K562 (cell line): Measurements from ENCODE around the gene SLC18A3. TPM values are rescaled to one million over a fixed set of nuclear protein-coding genes. Genes with fewer than 3 reads are reported as not detected.

ENCODE experiments used
- ATAC-seq: fragments of 200-7000 bp; cut with Tn5 transposase; 3 replicates; pipeline ENCODE4 v1.9.1; 2020; ENCODE audit warnings: moderate library complexity
- BruUV-seq: library from RNA; stranded (reverse); fragments of 400-500 nt; replicated peaks from 2 replicates; lab custom pipeline; 2021; lab: Mats Ljungman, UMichigan
- CTCF ChIA-PET: fragments of 300-600 bp; formaldehyde crosslinking; extraction: SDS; loops from one replicate; lab custom pipeline; 2021; ENCODE audit warnings: low intra/inter-chr PET ratio; lab: Yijun Ruan, JAX
- POLR2A ChIA-PET: fragments of 300-600, 350-650 bp; sonication (Branson Sonifier 250); formaldehyde crosslinking; extraction: SDS; loops from one replicate; lab custom pipeline; 2021; ENCODE audit warnings: antibody characterized with exemption, inconsistent platforms; lab: Yijun Ruan, JAX
- DNase-seq, 4 experiments: peaks; one replicate each; pipeline versions ENCODE4 v3.0.0 to v3.0.0-alpha.2; 2011 to 2018; ENCODE audit warnings: low spot score in 3 of 4, mixed read lengths in 3 of 4; ENCODE audit errors: extremely low read depth in 1 of 4
- FAIRE-seq: peaks from 2 replicates; lab custom pipeline; 2011; peaks lifted over from hg19 to GRCh38; lab: Jason Lieb, UNC
- H2AFZ ChIP-seq: 2 replicates; pipeline ENCODE4 v1.6.0; 2011; ENCODE audit warnings: low read depth, low read length, control low read depth, inconsistent platforms
- H3K27ac ChIP-seq: fragments of 200-600 bp; 3 replicates; pipeline ENCODE4 v1.8.0; 2011; ENCODE audit warnings: low read depth, mild to moderate bottlenecking, control low read depth, inconsistent platforms, low read length, moderate library complexity, mixed read lengths; ENCODE audit errors: extremely low read depth
- H3K27me3 ChIP-seq, 2 experiments: fragments of 300-600 bp in 1 of 2; 2 replicates in 1 of 2; 3 replicates in 1 of 2; pipeline versions ENCODE4 v1.6.0 to v1.8.0; 2011; ENCODE audit warnings: inconsistent platforms in 2 of 2, low read length in 2 of 2, mild to moderate bottlenecking in 1 of 2, mixed read lengths in 1 of 2, moderate library complexity in 1 of 2; ENCODE audit not compliant: control insufficient read depth in 2 of 2, insufficient read depth in 2 of 2
- H3K36me3 ChIP-seq: fragments of 300-600 bp; 3 replicates; pipeline ENCODE4 v1.8.0; 2011; ENCODE audit warnings: mild to moderate bottlenecking, low read length, inconsistent platforms; ENCODE audit not compliant: control insufficient read depth, insufficient read depth
- H3K4me1 ChIP-seq, 2 experiments: fragments of 200-600 bp in 1 of 2; replicated peaks in 1 of 2; 2 replicates in 1 of 2; 3 replicates in 1 of 2; pipeline versions ENCODE4 v1.5.1 to v1.8.0; 2011; ENCODE audit warnings: inconsistent platforms in 2 of 2, low read length in 2 of 2, mild to moderate bottlenecking in 1 of 2, mixed read lengths in 1 of 2, moderate library complexity in 1 of 2; ENCODE audit not compliant: control insufficient read depth in 2 of 2, insufficient read depth in 2 of 2
- H3K4me2 ChIP-seq: 2 replicates; pipeline ENCODE4 v1.6.1; 2011; ENCODE audit warnings: low read length, control low read depth, inconsistent platforms, mixed read lengths; ENCODE audit not compliant: insufficient read depth
- H3K4me3 ChIP-seq: fragments of 200-600 bp; sonication (generic), shearing (Covaris generic); 2 replicates; pipeline ENCODE4 v1.5.1; 2016; ENCODE audit warnings: control low read depth, inconsistent platforms
- H3K79me2 ChIP-seq: fragments of 200-600 bp; 3 replicates; pipeline ENCODE4 v1.8.0; 2011; ENCODE audit warnings: low read length, inconsistent platforms; ENCODE audit not compliant: control insufficient read depth, insufficient read depth
- H3K9ac ChIP-seq, 2 experiments: 2 replicates each; pipeline versions ENCODE4 v1.6.0 to v1.6.1; 2011; ENCODE audit warnings: low read depth in 2 of 2, low read length in 2 of 2, control low read depth in 1 of 2, inconsistent platforms in 1 of 2, mild to moderate bottlenecking in 1 of 2, mixed read lengths in 1 of 2; ENCODE audit not compliant: insufficient read depth in 1 of 2
- H3K9me1 ChIP-seq: one replicate; pipeline ENCODE4 v1.6.0; 2011; ENCODE audit warnings: inconsistent platforms, mild to moderate bottlenecking, low read length, moderate library complexity; ENCODE audit not compliant: control insufficient read depth, insufficient read depth
- H3K9me3 ChIP-seq: replicated peaks from 2 replicates; pipeline ENCODE4 v1.5.1; 2011; ENCODE audit warnings: low read depth, low read length, inconsistent platforms; ENCODE audit not compliant: control insufficient read depth, insufficient read depth
- H4K20me1 ChIP-seq: replicated peaks from 2 replicates; pipeline ENCODE4 v1.6.1; 2011; ENCODE audit warnings: low read length, inconsistent platforms, mixed read lengths; ENCODE audit not compliant: control insufficient read depth, insufficient read depth
- NFATC3 ChIP-seq: fragments of 450-650 bp; IDR thresholded peaks from 2 replicates; pipeline ENCODE4 v1.6.1; 2017; ENCODE audit warnings: mild to moderate bottlenecking
- WGBS: fragments of 100-300 bp; shearing (Covaris generic); methylation state at CpG from one replicate; pipeline ENCODE4 v1.1.6; 2016; ENCODE audit warnings: low coverage, mixed read lengths; ENCODE audit not compliant: insufficient coverage; ENCODE audit errors: missing lambda C conversion rate; 5-methylcytosine and 5-hydroxymethylcytosine counted together
- in situ Hi-C: fragments of 300-500 bp; cut with MboI; formaldehyde crosslinking; loops from 4 replicates; pipeline ENCODE4 v1.15.0; 2018; ENCODE audit warnings: inconsistent platforms, mixed read lengths
- intact Hi-C: fragments of 100-400 bp; cut with micrococcal nuclease; formaldehyde crosslinking; loops from 2 replicates; pipeline ENCODE4 v1.14.2; 2022
- polyA plus RNA-seq, 8 experiments: library from polyadenylated mRNA; depleted of rRNA in 4 of 8; stranded (reverse) in 5 of 8; unstranded in 3 of 8; fragments of >200 nt; fragmentation: Nextera tagmentation in 2 of 8; fragmentation: Illumina TruSeq in 1 of 8; extraction: Ambion mirVana in 2 of 8; extraction: Trizol in 1 of 8; gene quantifications; 2 replicates each; pipeline versions ENCODE4 v1.2.1 to v1.2.3, GENCODE V29; 2011 to 2014; ENCODE audit warnings: inconsistent platforms in 1 of 8, missing spikeins in 1 of 8
- total RNA-seq, 7 experiments: library from RNA; depleted of rRNA in 6 of 7; stranded (reverse); fragments of >200 nt in 6 of 7; fragmentation: Illumina TruSeq in 2 of 7; extraction: Trizol in 2 of 7; gene quantifications; 2 replicates each; pipeline versions ENCODE4 v1.2.1 to v1.2.3, GENCODE V29; 2011 to 2021; ENCODE audit warnings: low replicate concordance in 1 of 7
- TF ChIP-seq, protein P1 (sequence below), 2 experiments: fragments of 450-650 bp in 1 of 2; sonication (generic) in 1 of 2; formaldehyde crosslinking in 1 of 2; IDR thresholded peaks; 2 replicates each; pipeline versions ENCODE4 v1.7.1 to v1.9.0; 2016 to 2022; ENCODE audit warnings: inconsistent platforms in 1 of 2, mild to moderate bottlenecking in 1 of 2, missing genetic modification reagents in 1 of 2
- TF ChIP-seq, protein P2 (sequence below), 2 experiments: IDR thresholded peaks in 1 of 2; conservative IDR thresholded peaks in 1 of 2; 2 replicates each; pipeline ENCODE4 v1.6.1; 2016; ENCODE audit warnings: low read depth in 2 of 2, mild to moderate bottlenecking in 1 of 2, missing compliant biosample characterization in 1 of 2, missing genetic modification characterization in 1 of 2, moderate library complexity in 1 of 2

The SLC18A3 gene
- total and polyA plus RNA-seq, 9 of the 15 experiments (the other 6 are each of a cell fraction or from before 2014, with no cell fraction given): not detected

DNA sequence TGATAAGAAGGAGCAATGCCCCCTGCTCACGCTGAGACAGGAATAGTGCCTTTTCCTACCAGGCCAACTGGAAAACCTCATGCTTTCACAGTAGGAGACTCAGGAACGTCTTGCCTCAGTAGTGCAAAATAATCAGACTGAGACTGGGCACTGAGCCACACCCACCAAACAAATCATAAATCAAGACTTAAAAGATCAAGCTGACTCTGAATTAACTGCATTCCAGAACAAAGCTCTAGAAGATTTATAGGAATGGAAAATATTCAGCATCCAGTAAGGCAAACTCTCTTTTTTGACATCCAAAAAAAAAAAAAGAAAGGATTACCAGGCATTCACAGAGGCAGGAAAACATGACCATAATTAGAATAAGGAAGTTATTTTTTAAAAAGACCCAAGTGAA, 30.5 kb upstream of the SLC18A3 start:
- no peak overlapping the region for H3K9ac ChIP-seq
- in situ Hi-C loops: loop anchor here (25.0 kb wide), 1 partner anchor 658 kb away; no protein-coding TSS in a partner anchor
- no peaks in the 10 kb centered on the region for H3K36me3 ChIP-seq
- no TSS peak for BruUV-seq
- intact Hi-C loops: no loop called here
- POLR2A ChIA-PET: no interaction called here
- H3K4me1 ChIP-seq: no peaks in the 10 kb centered on the region
- no peaks in the 10 kb centered on the region for H3K79me2 ChIP-seq
- no peaks in the 10 kb centered on the region for H3K9me1 ChIP-seq
- no peak for FAIRE-seq
- no peak overlapping the region for H2AFZ ChIP-seq
- TF ChIP-seq, protein P1, sequence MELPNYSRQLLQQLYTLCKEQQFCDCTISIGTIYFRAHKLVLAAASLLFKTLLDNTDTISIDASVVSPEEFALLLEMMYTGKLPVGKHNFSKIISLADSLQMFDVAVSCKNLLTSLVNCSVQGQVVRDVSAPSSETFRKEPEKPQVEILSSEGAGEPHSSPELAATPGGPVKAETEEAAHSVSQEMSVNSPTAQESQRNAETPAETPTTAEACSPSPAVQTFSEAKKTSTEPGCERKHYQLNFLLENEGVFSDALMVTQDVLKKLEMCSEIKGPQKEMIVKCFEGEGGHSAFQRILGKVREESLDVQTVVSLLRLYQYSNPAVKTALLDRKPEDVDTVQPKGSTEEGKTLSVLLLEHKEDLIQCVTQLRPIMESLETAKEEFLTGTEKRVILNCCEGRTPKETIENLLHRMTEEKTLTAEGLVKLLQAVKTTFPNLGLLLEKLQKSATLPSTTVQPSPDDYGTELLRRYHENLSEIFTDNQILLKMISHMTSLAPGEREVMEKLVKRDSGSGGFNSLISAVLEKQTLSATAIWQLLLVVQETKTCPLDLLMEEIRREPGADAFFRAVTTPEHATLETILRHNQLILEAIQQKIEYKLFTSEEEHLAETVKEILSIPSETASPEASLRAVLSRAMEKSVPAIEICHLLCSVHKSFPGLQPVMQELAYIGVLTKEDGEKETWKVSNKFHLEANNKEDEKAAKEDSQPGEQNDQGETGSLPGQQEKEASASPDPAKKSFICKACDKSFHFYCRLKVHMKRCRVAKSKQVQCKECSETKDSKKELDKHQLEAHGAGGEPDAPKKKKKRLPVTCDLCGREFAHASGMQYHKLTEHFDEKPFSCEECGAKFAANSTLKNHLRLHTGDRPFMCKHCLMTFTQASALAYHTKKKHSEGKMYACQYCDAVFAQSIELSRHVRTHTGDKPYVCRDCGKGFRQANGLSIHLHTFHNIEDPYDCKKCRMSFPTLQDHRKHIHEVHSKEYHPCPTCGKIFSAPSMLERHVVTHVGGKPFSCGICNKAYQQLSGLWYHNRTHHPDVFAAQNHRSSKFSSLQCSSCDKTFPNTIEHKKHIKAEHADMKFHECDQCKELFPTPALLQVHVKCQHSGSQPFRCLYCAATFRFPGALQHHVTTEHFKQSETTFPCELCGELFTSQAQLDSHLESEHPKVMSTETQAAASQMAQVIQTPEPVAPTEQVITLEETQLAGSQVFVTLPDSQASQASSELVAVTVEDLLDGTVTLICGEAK (IDR thresholded peaks at IDR 0.05): no peak
- TF ChIP-seq, protein P1 (CRISPR knock-in tag; IDR thresholded peaks at IDR 0.05): no peak
- TF ChIP-seq, protein P2, sequence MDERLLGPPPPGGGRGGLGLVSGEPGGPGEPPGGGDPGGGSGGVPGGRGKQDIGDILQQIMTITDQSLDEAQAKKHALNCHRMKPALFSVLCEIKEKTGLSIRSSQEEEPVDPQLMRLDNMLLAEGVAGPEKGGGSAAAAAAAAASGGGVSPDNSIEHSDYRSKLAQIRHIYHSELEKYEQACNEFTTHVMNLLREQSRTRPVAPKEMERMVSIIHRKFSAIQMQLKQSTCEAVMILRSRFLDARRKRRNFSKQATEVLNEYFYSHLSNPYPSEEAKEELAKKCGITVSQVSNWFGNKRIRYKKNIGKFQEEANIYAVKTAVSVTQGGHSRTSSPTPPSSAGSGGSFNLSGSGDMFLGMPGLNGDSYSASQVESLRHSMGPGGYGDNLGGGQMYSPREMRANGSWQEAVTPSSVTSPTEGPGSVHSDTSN (CRISPR knock-in tag; IDR thresholded peaks at IDR 0.05; ENCODE audit: low read depth): no peak
- TF ChIP-seq, protein P2 (tag; conservative IDR thresholded peaks at IDR 0.05; ENCODE audit: low read depth): 0 out of 2 replicates have a peak, but pooled peaks have one; percentile 8
- no peak for TF ChIP-seq NFATC3
- TF ChIP-seq, all 486 proteins: peak for 1
- Histone ChIP-seq H3K27me3 (peaks cover 5 to 9% of the 10 kb centered on the region in 2 experiments; a peak in 2 of 5 replicates), H3K4me2 (no peak overlapping the region), H3K27ac (no peak overlapping the region), H4K20me1 (no peaks in the 10 kb centered on the region), H3K9me3 (no peaks in the 10 kb centered on the region), H3K4me3 (no peak overlapping the region)
- CTCF ChIA-PET: no interaction called here
- 0% methylated on average over 2 of the region's 2 CpGs for WGBS
- DNase-seq: no peak
- ATAC-seq: no peak
